Esophagus (tissue), 2 donors: ENCODE data around the gene PNKD. TPM values are rescaled to one million over a fixed set of nuclear protein-coding genes. Genes with fewer than 3 reads are reported as not detected.
"Not testable (repeated sequence)": the region's sequence is repeated elsewhere in the genome, so short reads cannot be mapped to it uniquely, and the experiment has no call there.

Experiments used
- H3K27ac ChIP-seq, 2 donors: one replicate each; pipeline ENCODE4 v1.5.1; 2013; ENCODE audit warnings: low read depth in 2 of 2, mild to moderate bottlenecking in 2 of 2, inconsistent platforms in 1 of 2, low read length in 1 of 2, moderate library complexity in 1 of 2
- H3K27me3 ChIP-seq, 2 donors: one replicate each; pipeline ENCODE4 v1.6.1; 2013; ENCODE audit warnings: low read length in 2 of 2, control low read depth in 1 of 2, mild to moderate bottlenecking in 1 of 2; ENCODE audit not compliant: insufficient read depth in 2 of 2, control insufficient read depth in 1 of 2
- H3K36me3 ChIP-seq, 2 donors: one replicate each; pipeline ENCODE4 v1.6.1; 2013; ENCODE audit warnings: low read length in 1 of 2; ENCODE audit not compliant: control insufficient read depth in 2 of 2, insufficient read depth in 2 of 2
- H3K4me1 ChIP-seq, 2 donors: one replicate each; pipeline ENCODE4 v1.6.1; 2013; ENCODE audit warnings: low read length in 1 of 2; ENCODE audit not compliant: control insufficient read depth in 2 of 2, insufficient read depth in 2 of 2
- H3K4me3 ChIP-seq, 2 donors: one replicate each; pipeline ENCODE4 v1.5.1; 2013; ENCODE audit warnings: low read length in 2 of 2, mild to moderate bottlenecking in 2 of 2, low read depth in 1 of 2, moderate library complexity in 1 of 2
- H3K9me3 ChIP-seq, 2 donors: one replicate each; pipeline ENCODE4 v1.6.1; 2013; ENCODE audit warnings: mild to moderate bottlenecking in 2 of 2, low read depth in 1 of 2, low read length in 1 of 2, moderate library complexity in 1 of 2; ENCODE audit not compliant: control insufficient read depth in 2 of 2, insufficient read depth in 1 of 2
- WGBS, 2 donors: extraction: QIAGEN DNeasy Blood & Tissue Kit; methylation state at CpG; one replicate each; pipeline ENCODE4 v1.1.7; 2013; 5-methylcytosine and 5-hydroxymethylcytosine counted together
- polyA plus RNA-seq, 2 donors: library from polyadenylated mRNA; stranded (reverse); fragments of 200-250 nt; gene quantifications; one replicate each; pipeline ENCODE4 v1.2.3, GENCODE V29; 2013
- donor health status: healthy with polysubstance abuse.
- donor health status: Bipolar disorder and iron deficiency.

PNKD gene
- polyA plus RNA-seq, 2 donors, result 50.1 to 54.9 TPM

GRCh38 chr2:218298314-218298875, 28.1 kb downstream of the PNKD start:
- peak overlapping the region; percentile 84 to 96 for H3K27ac ChIP-seq
- H3K4me1 ChIP-seq, result peaks cover 0 to 9% of the 10 kb centered on the region in 2 donors
- H3K9me3 ChIP-seq, result no peaks in the 10 kb centered on the region
- H3K36me3 ChIP-seq, result no peaks in the 10 kb centered on the region
- H3K4me3 ChIP-seq, result no peak overlapping the region
- H3K27me3 ChIP-seq, result no peaks in the 10 kb centered on the region
- 44 to 49% methylated on average over 6 of the region's 6 CpGs for WGBS, 2 donors

GRCh38 chr2:218300141-218300540, 29.8 kb downstream of the PNKD start:
- Histone ChIP-seq H3K4me1 (peaks cover 0 to 8% of the 10 kb centered on the region in 2 donors), H3K36me3 (no peaks in the 10 kb centered on the region), H3K9me3 (no peaks in the 10 kb centered on the region), H3K4me3 (no peak overlapping the region), H3K27me3 (no peaks in the 10 kb centered on the region), H3K27ac (no peak overlapping the region)
- WGBS, 2 donors, result 81 to 86% methylated on average over 4 of the region's 4 CpGs

GRCh38 chr2:218301176-218301819, 31.0 kb downstream of the PNKD start:
- Histone ChIP-seq H3K9me3 (no peaks in the 10 kb centered on the region), H3K4me3 (no peak overlapping the region), H3K4me1 (peaks cover 0 to 5% of the 10 kb centered on the region in 2 donors), H3K36me3 (no peaks in the 10 kb centered on the region), H3K27me3 (no peaks in the 10 kb centered on the region), H3K27ac (no peak overlapping the region)
- 6% methylated on average over 9 of the region's 9 CpGs for WGBS, 2 donors

GRCh38 chr2:218305383-218305782, 35.1 kb downstream of the PNKD start:
- no peak overlapping the region for H3K27ac ChIP-seq
- no peaks in the 10 kb centered on the region for H3K36me3 ChIP-seq
- WGBS, 2 donors, result 77 to 79% methylated on average over 5 of the region's 5 CpGs
- H3K4me1 ChIP-seq, result no peaks in the 10 kb centered on the region
- no peaks in the 10 kb centered on the region for H3K9me3 ChIP-seq
- no peak overlapping the region for H3K4me3 ChIP-seq
- no peaks in the 10 kb centered on the region for H3K27me3 ChIP-seq

- no peaks in the 10 kb centered on the region for H3K27me3 ChIP-seq
- no peaks in the 10 kb centered on the region for H3K36me3 ChIP-seq
- no peak overlapping the region for H3K4me3 ChIP-seq
- no peak overlapping the region for H3K27ac ChIP-seq
- H3K4me1 ChIP-seq, result no peaks in the 10 kb centered on the region
- no peaks in the 10 kb centered on the region for H3K9me3 ChIP-seq
- WGBS, 2 donors, result 80 to 87% methylated on average over 9 of the region's 9 CpGs
Observed at GRCh38 chr2:218306184-218306920, 36.0 kb downstream of the PNKD start.

- no peaks in the 10 kb centered on the region for H3K27me3 ChIP-seq
- H3K9me3 ChIP-seq, result no peaks in the 10 kb centered on the region
- H3K4me1 ChIP-seq, result no peaks in the 10 kb centered on the region
- H3K36me3 ChIP-seq, result no peaks in the 10 kb centered on the region
- WGBS, 2 donors, result 91 to 92% methylated on average over 6 of the region's 6 CpGs
- H3K4me3 ChIP-seq, result no peak overlapping the region
- H3K27ac ChIP-seq, result no peak overlapping the region
Observed at GRCh38 chr2:218307415-218308090, 37.2 kb downstream of the PNKD start.

- Histone ChIP-seq H3K27me3 (no peaks in the 10 kb centered on the region), H3K4me1 (no peaks in the 10 kb centered on the region), H3K4me3 (no peak overlapping the region), H3K9me3 (no peaks in the 10 kb centered on the region), H3K27ac (no peak overlapping the region), H3K36me3 (no peaks in the 10 kb centered on the region)
- 75 to 89% methylated on average over 11 of the region's 11 CpGs for WGBS, 2 donors
Observed at GRCh38 chr2:218310853-218311540, 40.7 kb downstream of the PNKD start.

- H3K27ac ChIP-seq, H3K4me3 ChIP-seq, H3K27me3 ChIP-seq, H3K9me3 ChIP-seq, H3K36me3 ChIP-seq, H3K4me1 ChIP-seq: not testable (repeated sequence)
- 73 to 81% methylated on average over 11 of the region's 11 CpGs for WGBS, 2 donors
Observed at GRCh38 chr2:218311541-218312266, 41.4 kb downstream of the PNKD start.
